Stimulated activated CD4-positive, alpha-beta T cell treated with anti-CD3 and anti-CD28 coated beads, Interleukin-1b, Interleukin-23, amount 100 ng/mL, for 48 hours (primary cell): ENCODE data around the gene CWH43.
"Not testable (repeated sequence)": the region's sequence is repeated elsewhere in the genome, so short reads cannot be mapped to it uniquely, and the experiment has no call there.

Experiments used
- DNase-seq: peaks from one replicate; pipeline ENCODE4 v3.0.0-alpha.2; 2020

Gene CWH43

DNA sequence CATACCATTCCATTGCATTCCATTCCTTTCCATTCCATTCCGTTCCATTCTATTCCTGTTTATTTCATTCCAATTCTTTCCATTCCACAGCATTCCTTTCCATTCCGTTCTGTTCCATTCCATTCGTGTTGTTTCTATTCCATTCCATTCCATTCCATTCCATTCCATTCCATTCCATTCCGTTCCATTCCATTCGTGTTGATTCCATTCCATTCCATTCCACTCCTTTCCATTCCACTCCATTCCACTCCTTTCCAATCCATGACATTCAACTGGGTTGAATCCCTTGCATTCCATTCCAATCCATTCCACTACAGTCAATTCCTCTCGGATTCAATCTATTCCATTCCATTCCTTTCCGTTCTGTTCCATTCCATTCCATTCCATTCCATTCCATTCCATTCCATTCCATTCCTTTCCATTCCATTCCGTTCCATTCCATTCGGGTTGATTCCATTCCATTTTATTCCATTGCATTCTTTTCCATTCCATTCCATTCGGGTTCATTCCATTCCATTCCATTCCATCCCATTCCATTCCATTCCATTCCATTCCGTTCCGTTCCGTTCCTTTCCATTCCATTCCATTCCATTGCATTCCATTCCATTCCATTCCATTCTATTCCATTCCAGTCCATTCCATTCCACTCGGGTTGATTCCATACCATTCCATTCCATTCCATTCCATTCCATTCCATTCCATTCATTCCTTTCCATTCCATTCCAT lies 112.1 kb downstream of the CWH43 start:
- not testable (repeated sequence) for DNase-seq

DNA sequence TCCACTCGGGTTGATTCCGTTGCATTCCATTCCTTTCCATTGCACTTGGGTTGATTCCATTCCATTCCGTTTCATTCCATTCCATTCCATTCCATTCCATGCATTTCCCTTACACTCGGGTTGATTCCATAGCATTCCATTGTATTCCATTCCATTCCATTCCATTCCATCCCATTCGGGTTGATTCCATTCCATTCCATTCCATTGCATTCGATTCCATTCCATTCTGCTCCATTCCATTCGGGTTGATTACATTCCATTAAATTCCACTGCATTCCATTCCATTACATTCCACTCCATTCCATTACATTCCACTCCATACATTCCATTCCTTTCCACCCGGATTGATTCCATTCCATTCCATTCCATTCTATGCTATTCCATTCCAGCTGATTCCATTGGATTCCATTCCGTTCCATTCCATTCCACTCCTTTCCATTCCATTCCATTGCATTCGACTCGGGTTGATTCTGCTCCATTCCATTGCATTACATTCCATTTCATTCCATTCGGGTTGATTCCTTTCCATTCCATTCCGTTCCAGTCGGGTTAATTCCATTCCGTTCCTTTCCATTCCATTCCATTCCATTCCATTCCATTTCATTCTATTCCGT lies 113.9 kb downstream of the CWH43 start:
- not testable (repeated sequence) for DNase-seq

- DNase-seq = not testable (repeated sequence)
Measured at GRCh38 chr4:49102344-49102898, 116.3 kb downstream of the CWH43 start.

GRCh38 chr4:49103436-49104136 lies 117.5 kb downstream of the CWH43 start:
- DNase-seq = not testable (repeated sequence)

GRCh38 chr4:49104231-49104930 lies 118.3 kb downstream of the CWH43 start:
- DNase-seq = not testable (repeated sequence)

DNA sequence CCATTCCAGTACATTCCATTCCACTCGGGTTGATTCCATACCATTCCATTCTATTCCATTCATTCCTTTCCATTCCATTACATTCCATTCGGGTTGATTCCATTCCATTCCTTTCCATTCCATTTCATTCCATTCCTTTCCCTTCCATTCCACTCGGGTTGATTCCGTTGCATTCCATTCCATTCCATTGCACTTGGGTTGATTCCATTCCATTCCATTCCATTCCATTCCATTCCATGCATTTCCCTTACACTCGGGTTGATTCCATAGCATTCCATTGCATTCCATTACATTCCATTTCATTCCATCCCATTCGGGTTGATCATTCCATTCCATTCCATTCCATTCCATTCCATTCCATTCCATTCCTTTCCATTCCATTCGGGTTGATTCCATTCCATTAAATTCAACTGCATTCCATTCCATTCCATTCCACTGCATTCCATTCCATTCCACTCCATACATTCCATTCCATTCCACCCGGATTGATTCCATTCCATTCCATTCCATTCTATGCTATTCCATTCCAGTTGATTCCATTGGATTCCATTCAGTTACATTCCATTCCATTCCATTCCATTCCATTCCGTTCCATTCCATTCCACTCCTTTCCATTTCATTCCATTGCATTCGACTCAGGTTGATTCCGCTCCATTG lies 119.3 kb downstream of the CWH43 start:
- DNase-seq = not testable (repeated sequence)

GRCh38 chr4:49107262-49107661 lies 121.2 kb downstream of the CWH43 start:
- DNase-seq = not testable (repeated sequence)

- not testable (repeated sequence) for DNase-seq
Measured at GRCh38 chr4:49108183-49108978, 122.3 kb downstream of the CWH43 start.

DNA sequence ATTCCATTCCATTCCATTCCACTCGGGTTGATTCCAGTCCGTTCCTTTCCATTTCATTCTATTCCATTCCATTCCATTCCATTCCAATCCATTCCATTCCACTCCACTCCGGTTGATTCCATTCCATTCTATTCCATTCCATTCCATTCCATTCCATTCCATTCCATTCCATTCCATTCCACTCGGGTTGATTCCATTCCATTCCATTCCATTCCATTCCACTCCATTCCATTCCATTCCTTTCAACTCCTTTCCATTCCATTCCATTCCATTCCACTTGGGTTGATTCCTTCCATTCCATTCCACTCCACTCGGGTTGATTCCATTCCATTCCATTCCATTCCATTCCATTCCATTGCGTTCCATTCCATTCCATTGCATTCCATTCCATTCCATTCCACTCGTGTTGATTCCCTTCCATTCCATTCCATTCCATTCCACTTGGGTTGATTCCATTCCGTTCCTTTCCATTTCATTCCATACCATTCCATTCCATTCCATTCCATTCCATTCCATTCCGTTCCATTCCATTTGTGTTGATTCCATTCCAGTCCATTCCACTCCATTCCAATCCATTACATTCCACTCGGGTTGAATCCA lies 123.6 kb downstream of the CWH43 start:
- DNase-seq = not testable (repeated sequence)

DNA sequence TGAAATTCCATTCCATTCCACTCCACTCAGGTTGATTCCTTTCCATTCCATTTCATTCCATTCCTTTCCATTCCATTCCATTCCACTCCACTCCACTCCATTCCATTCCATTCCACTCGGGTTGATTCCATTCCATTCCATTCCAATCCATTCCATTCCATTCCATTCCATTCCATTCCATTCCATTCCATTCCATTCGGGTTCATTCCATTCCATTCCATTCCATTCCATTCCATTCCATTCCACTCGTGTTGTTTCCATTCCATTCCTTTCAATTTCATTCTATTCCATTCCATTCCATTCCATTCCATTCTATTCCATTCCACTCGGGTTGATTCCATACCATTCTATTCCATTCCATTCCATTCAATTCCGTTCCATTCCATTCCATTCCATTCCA lies 124.5 kb downstream of the CWH43 start:
- DNase-seq = not testable (repeated sequence)
